Effector memory CD8-positive, alpha-beta T cell (primary cell): Measurements from ENCODE around the gene CLCN5.

Source experiments
- ATAC-seq: fragments of 150-1000 bp; cut with Tn5 transposase; replicated peaks from 2 replicates; pipeline ENCODE4 v1.10.0; 2021; ENCODE audit warnings: mild to moderate bottlenecking, moderate library complexity
- DNase-seq, 3 experiments: peaks; one replicate each; pipeline ENCODE4 v3.0.0; 2021
- H3K27ac Mint-ChIP-seq, 2 donors: one replicate each; pipeline ENCODE4 v1.8.0; 2022; ENCODE audit warnings: mild to moderate bottlenecking in 2 of 2, mixed read lengths in 2 of 2, moderate library complexity in 2 of 2
- H3K27me3 Mint-ChIP-seq, 2 donors: one replicate each; pipeline ENCODE4 v1.8.0; 2022; ENCODE audit warnings: mixed read lengths in 2 of 2
- H3K36me3 Mint-ChIP-seq: one replicate; pipeline ENCODE4 v1.8.0; 2022; ENCODE audit warnings: mild to moderate bottlenecking, moderate library complexity, mixed read lengths; ENCODE audit not compliant: insufficient read depth
- H3K4me1 Mint-ChIP-seq, 2 donors: one replicate each; pipeline ENCODE4 v1.8.0; 2022; ENCODE audit warnings: low read depth in 2 of 2, mixed read lengths in 2 of 2
- H3K4me3 Mint-ChIP-seq, 2 donors: one replicate each; pipeline ENCODE4 v1.8.0; 2022; ENCODE audit warnings: mild to moderate bottlenecking in 2 of 2, mixed read lengths in 2 of 2, moderate library complexity in 2 of 2
- H3K9me3 Mint-ChIP-seq, 2 donors: one replicate each; pipeline ENCODE4 v1.8.0; 2022; ENCODE audit warnings: mixed read lengths in 2 of 2

CLCN5 gene

GRCh38 chrX:50098749-50099148 is 176.4 kb downstream of the CLCN5 start:
- Mint-ChIP-seq H3K4me1 (no peaks in the 10 kb centered on the region), H3K4me3 (no peak overlapping the region), H3K36me3 (no peaks in the 10 kb centered on the region), H3K27me3 (no peaks in the 10 kb centered on the region), H3K9me3 (no peaks in the 10 kb centered on the region), H3K27ac (no peak overlapping the region)
- DNase-seq (no peak), ATAC-seq (no peak)

GRCh38 chrX:50099331-50099730 is 176.9 kb downstream of the CLCN5 start:
- H3K36me3 Mint-ChIP-seq, result no peaks in the 10 kb centered on the region

GRCh38 chrX:50100188-50100587 is 177.8 kb downstream of the CLCN5 start:
- Mint-ChIP-seq H3K4me1 (no peaks in the 10 kb centered on the region), H3K36me3 (no peaks in the 10 kb centered on the region), H3K27me3 (no peaks in the 10 kb centered on the region), H3K27ac (no peak overlapping the region), H3K4me3 (no peak overlapping the region), H3K9me3 (no peaks in the 10 kb centered on the region)
- DNase-seq, result no peak
- no peak for ATAC-seq

More at GRCh38 chrX:50099331-50099730, 176.9 kb downstream of the CLCN5 start:
- no peak overlapping the region for H3K4me3 Mint-ChIP-seq
- DNase-seq (no peak), ATAC-seq (no peak)
- no peak overlapping the region for H3K27ac Mint-ChIP-seq
- H3K27me3 Mint-ChIP-seq, result no peaks in the 10 kb centered on the region
- H3K9me3 Mint-ChIP-seq, result no peaks in the 10 kb centered on the region
- H3K4me1 Mint-ChIP-seq, result no peaks in the 10 kb centered on the region

GRCh38 chrX:50103176-50103575 is 180.8 kb downstream of the CLCN5 start:
- Mint-ChIP-seq H3K27ac (no peak overlapping the region), H3K9me3 (no peaks in the 10 kb centered on the region), H3K4me1 (no peaks in the 10 kb centered on the region), H3K4me3 (no peak overlapping the region), H3K27me3 (no peaks in the 10 kb centered on the region), H3K36me3 (no peaks in the 10 kb centered on the region)
- ATAC-seq, result no peak
- no peak for DNase-seq

GRCh38 chrX:50103866-50104566 is 181.6 kb downstream of the CLCN5 start:
- DNase-seq (no peak), ATAC-seq (no peak)
- no peaks in the 10 kb centered on the region for H3K36me3 Mint-ChIP-seq
- no peak overlapping the region for H3K4me3 Mint-ChIP-seq
- H3K27me3 Mint-ChIP-seq, result no peaks in the 10 kb centered on the region
- no peaks in the 10 kb centered on the region for H3K9me3 Mint-ChIP-seq
- no peaks in the 10 kb centered on the region for H3K4me1 Mint-ChIP-seq
- H3K27ac Mint-ChIP-seq, result no peak overlapping the region

GRCh38 chrX:50106051-50106675 is 183.8 kb downstream of the CLCN5 start:
- Mint-ChIP-seq H3K27ac (no peak overlapping the region), H3K27me3 (no peaks in the 10 kb centered on the region), H3K9me3 (no peaks in the 10 kb centered on the region), H3K4me1 (no peaks in the 10 kb centered on the region), H3K36me3 (no peaks in the 10 kb centered on the region), H3K4me3 (no peak overlapping the region)
- no peak for ATAC-seq
- no peak for DNase-seq

- Mint-ChIP-seq H3K27ac (no peak overlapping the region), H3K4me3 (no peak overlapping the region), H3K9me3 (no peaks in the 10 kb centered on the region), H3K4me1 (no peaks in the 10 kb centered on the region), H3K36me3 (no peaks in the 10 kb centered on the region), H3K27me3 (no peaks in the 10 kb centered on the region)
- ATAC-seq, result no peak
- DNase-seq, result no peak
These were observed 185.1 kb downstream of the CLCN5 start for GRCh38 chrX:50107470-50107869.

- no peaks in the 10 kb centered on the region for H3K4me1 Mint-ChIP-seq
- DNase-seq (no peak), ATAC-seq (no peak)
- no peak overlapping the region for H3K4me3 Mint-ChIP-seq
- no peaks in the 10 kb centered on the region for H3K9me3 Mint-ChIP-seq
- no peak overlapping the region for H3K27ac Mint-ChIP-seq
- no peaks in the 10 kb centered on the region for H3K27me3 Mint-ChIP-seq
- no peaks in the 10 kb centered on the region for H3K36me3 Mint-ChIP-seq
These were observed 185.9 kb downstream of the CLCN5 start for GRCh38 chrX:50108264-50108663.

- no peak overlapping the region for H3K27ac Mint-ChIP-seq
- no peaks in the 10 kb centered on the region for H3K36me3 Mint-ChIP-seq
- no peaks in the 10 kb centered on the region for H3K4me1 Mint-ChIP-seq
- no peak overlapping the region for H3K4me3 Mint-ChIP-seq
- H3K9me3 Mint-ChIP-seq, result no peaks in the 10 kb centered on the region
- H3K27me3 Mint-ChIP-seq, result peaks cover 0 to 7% of the 10 kb centered on the region in 2 donors
- DNase-seq (no peak), ATAC-seq (no peak)
These were observed 189.3 kb downstream of the CLCN5 start for GRCh38 chrX:50111742-50112141.

- Mint-ChIP-seq H3K36me3 (no peaks in the 10 kb centered on the region), H3K9me3 (no peaks in the 10 kb centered on the region)
- ATAC-seq, result no peak
These were observed 191.7 kb downstream of the CLCN5 start for GRCh38 chrX:50114113-50114512.

GRCh38 chrX:50115973-50116372 is 193.6 kb downstream of the CLCN5 start:
- no peak overlapping the region for H3K27ac Mint-ChIP-seq
- DNase-seq, result no peak
- no peaks in the 10 kb centered on the region for H3K9me3 Mint-ChIP-seq
- no peak for ATAC-seq
- H3K4me3 Mint-ChIP-seq, result no peak overlapping the region
- no peaks in the 10 kb centered on the region for H3K4me1 Mint-ChIP-seq
- no peaks in the 10 kb centered on the region for H3K36me3 Mint-ChIP-seq
- peaks cover 8% of the 10 kb centered on the region in 2 donors for H3K27me3 Mint-ChIP-seq

More at GRCh38 chrX:50114113-50114512, 191.7 kb downstream of the CLCN5 start:
- no peaks in the 10 kb centered on the region for H3K4me1 Mint-ChIP-seq
- no peak overlapping the region for H3K27ac Mint-ChIP-seq
- H3K4me3 Mint-ChIP-seq, result no peak overlapping the region
- DNase-seq, result no peak
- peaks cover under 1 to 8% of the 10 kb centered on the region in 2 donors for H3K27me3 Mint-ChIP-seq

- Mint-ChIP-seq H3K4me3 (no peak overlapping the region), H3K27me3 (peaks cover 8% of the 10 kb centered on the region in 2 donors), H3K27ac (no peak overlapping the region), H3K4me1 (no peaks in the 10 kb centered on the region), H3K36me3 (no peaks in the 10 kb centered on the region), H3K9me3 (no peaks in the 10 kb centered on the region)
- DNase-seq (no peak), ATAC-seq (no peak)
These were observed 195.1 kb downstream of the CLCN5 start for GRCh38 chrX:50117476-50117875.

- Mint-ChIP-seq H3K27ac (no peak overlapping the region), H3K36me3 (no peaks in the 10 kb centered on the region), H3K9me3 (no peaks in the 10 kb centered on the region), H3K4me3 (no peak overlapping the region), H3K27me3 (no peaks in the 10 kb centered on the region), H3K4me1 (no peaks in the 10 kb centered on the region)
- no peak for ATAC-seq
- no peak for DNase-seq
These were observed 203.1 kb downstream of the CLCN5 start for GRCh38 chrX:50125480-50125879.

- peaks cover 0 to 8% of the 10 kb centered on the region in 2 donors for H3K27me3 Mint-ChIP-seq
- no peak overlapping the region for H3K27ac Mint-ChIP-seq
- H3K9me3 Mint-ChIP-seq, result no peaks in the 10 kb centered on the region
- ATAC-seq, result no peak
- no peak overlapping the region for H3K4me3 Mint-ChIP-seq
- peaks cover 3% of the 10 kb centered on the region for H3K36me3 Mint-ChIP-seq
- DNase-seq, result no peak
- no peaks in the 10 kb centered on the region for H3K4me1 Mint-ChIP-seq
These were observed 225.6 kb downstream of the CLCN5 start for GRCh38 chrX:50147972-50148371.
